ENCODE measurements around the gene PARD3. TPM values are rescaled to one million over a fixed set of nuclear protein-coding genes. Genes with fewer than 3 reads are reported as not detected.

PARD3 gene
- total RNA-seq, 1 experiment from 2014 or later, result 51.8 TPM

- H3K27me3 Mint-ChIP-seq (ENCODE audit: low read depth), result no peaks in the 10 kb centered on the region
- DNase-seq (ENCODE audit: low spot score) (no peak), ATAC-seq (no peak)
- H3K4me3 Mint-ChIP-seq, result no peak overlapping the region
- H3K9me3 Mint-ChIP-seq, result no peaks in the 10 kb centered on the region
- ChIA-PET POLR2A (no interaction called here), CTCF (interaction anchor here (0.5 to 1.7 kb wide), 10 partner anchors 11 to 317 kb away, joined by 3 to 13 read pairs (median 3); no protein-coding TSS in a partner anchor)
- H3K4me1 Mint-ChIP-seq, result peaks cover 41% of the 10 kb centered on the region
- H3K36me3 Mint-ChIP-seq, result no peaks in the 10 kb centered on the region
- no peak overlapping the region for H3K27ac Mint-ChIP-seq
- TF ChIP-seq ZNF121 (CRISPR knock-in tag; IDR thresholded peaks at IDR 0.05) (peak; percentile 66; the same call in 1 of the 2 replicates), ZNF317 (CRISPR knock-in tag; IDR thresholded peaks at IDR 0.05; ENCODE audit: borderline replicate concordance, low read depth) (no peak)
Measured at GRCh38 chr10:34677132-34677531, 138.0 kb downstream of the PARD3 start.

GRCh38 chr10:34674176-34674575 is 140.9 kb downstream of the PARD3 start:
- H3K27me3 Mint-ChIP-seq (ENCODE audit: low read depth), result no peaks in the 10 kb centered on the region
- no peak for TF ChIP-seq GTF2I (CRISPR knock-in tag; conservative IDR thresholded peaks at IDR 0.05)
- no peak for TF ChIP-seq FOXJ3 (CRISPR knock-in tag; IDR thresholded peaks at IDR 0.05; ENCODE audit: borderline replicate concordance)
- TF ChIP-seq, protein P1, sequence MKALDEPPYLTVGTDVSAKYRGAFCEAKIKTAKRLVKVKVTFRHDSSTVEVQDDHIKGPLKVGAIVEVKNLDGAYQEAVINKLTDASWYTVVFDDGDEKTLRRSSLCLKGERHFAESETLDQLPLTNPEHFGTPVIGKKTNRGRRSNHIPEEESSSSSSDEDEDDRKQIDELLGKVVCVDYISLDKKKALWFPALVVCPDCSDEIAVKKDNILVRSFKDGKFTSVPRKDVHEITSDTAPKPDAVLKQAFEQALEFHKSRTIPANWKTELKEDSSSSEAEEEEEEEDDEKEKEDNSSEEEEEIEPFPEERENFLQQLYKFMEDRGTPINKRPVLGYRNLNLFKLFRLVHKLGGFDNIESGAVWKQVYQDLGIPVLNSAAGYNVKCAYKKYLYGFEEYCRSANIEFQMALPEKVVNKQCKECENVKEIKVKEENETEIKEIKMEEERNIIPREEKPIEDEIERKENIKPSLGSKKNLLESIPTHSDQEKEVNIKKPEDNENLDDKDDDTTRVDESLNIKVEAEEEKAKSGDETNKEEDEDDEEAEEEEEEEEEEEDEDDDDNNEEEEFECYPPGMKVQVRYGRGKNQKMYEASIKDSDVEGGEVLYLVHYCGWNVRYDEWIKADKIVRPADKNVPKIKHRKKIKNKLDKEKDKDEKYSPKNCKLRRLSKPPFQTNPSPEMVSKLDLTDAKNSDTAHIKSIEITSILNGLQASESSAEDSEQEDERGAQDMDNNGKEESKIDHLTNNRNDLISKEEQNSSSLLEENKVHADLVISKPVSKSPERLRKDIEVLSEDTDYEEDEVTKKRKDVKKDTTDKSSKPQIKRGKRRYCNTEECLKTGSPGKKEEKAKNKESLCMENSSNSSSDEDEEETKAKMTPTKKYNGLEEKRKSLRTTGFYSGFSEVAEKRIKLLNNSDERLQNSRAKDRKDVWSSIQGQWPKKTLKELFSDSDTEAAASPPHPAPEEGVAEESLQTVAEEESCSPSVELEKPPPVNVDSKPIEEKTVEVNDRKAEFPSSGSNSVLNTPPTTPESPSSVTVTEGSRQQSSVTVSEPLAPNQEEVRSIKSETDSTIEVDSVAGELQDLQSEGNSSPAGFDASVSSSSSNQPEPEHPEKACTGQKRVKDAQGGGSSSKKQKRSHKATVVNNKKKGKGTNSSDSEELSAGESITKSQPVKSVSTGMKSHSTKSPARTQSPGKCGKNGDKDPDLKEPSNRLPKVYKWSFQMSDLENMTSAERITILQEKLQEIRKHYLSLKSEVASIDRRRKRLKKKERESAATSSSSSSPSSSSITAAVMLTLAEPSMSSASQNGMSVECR (CRISPR knock-in tag; IDR thresholded peaks at IDR 0.05; ENCODE audit: borderline replicate concordance), result no peak
- no peak for TF ChIP-seq CBFB (CRISPR knock-in tag; IDR thresholded peaks at IDR 0.05; ENCODE audit: low read depth)
- TF ChIP-seq PRRX2 (CRISPR knock-in tag; IDR thresholded peaks at IDR 0.05), result no peak
- no peak for TF ChIP-seq ZNF416 (CRISPR knock-in tag; IDR thresholded peaks at IDR 0.05)
- no peak for TF ChIP-seq ETV6 (CRISPR knock-in tag; IDR thresholded peaks at IDR 0.05)
- no peak for TF ChIP-seq CDX4 (CRISPR knock-in tag; IDR thresholded peaks at IDR 0.05; ENCODE audit: borderline replicate concordance)
- TF ChIP-seq AR (CRISPR knock-in tag; IDR thresholded peaks at IDR 0.05), result no peak
- TF ChIP-seq, protein P2, sequence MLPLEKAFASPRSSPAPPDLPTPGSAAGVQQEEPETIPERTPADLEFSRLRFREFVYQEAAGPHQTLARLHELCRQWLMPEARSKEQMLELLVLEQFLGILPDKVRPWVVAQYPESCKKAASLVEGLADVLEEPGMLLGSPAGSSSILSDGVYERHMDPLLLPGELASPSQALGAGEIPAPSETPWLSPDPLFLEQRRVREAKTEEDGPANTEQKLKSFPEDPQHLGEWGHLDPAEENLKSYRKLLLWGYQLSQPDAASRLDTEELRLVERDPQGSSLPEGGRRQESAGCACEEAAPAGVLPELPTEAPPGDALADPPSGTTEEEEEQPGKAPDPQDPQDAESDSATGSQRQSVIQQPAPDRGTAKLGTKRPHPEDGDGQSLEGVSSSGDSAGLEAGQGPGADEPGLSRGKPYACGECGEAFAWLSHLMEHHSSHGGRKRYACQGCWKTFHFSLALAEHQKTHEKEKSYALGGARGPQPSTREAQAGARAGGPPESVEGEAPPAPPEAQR (CRISPR knock-in tag; IDR thresholded peaks at IDR 0.05), result no peak
- TF ChIP-seq ESRRA (CRISPR knock-in tag; IDR thresholded peaks at IDR 0.05; ENCODE audit: borderline replicate concordance), result no peak
- no peak for TF ChIP-seq SMAD4 (CRISPR knock-in tag; IDR thresholded peaks at IDR 0.05)
- H3K9me3 Mint-ChIP-seq, result no peaks in the 10 kb centered on the region
- H3K27ac Mint-ChIP-seq, result no peak overlapping the region
- ChIA-PET POLR2A (no interaction called here), CTCF (interaction anchor here (0.5 to 1.8 kb wide), 8 partner anchors 10 to 299 kb away, joined by 3 to 5 read pairs (median 4); no protein-coding TSS in a partner anchor)
- peaks cover 43% of the 10 kb centered on the region for H3K4me1 Mint-ChIP-seq
- H3K36me3 Mint-ChIP-seq, result no peaks in the 10 kb centered on the region
- DNase-seq (ENCODE audit: low spot score), result no peak
- no peak for ATAC-seq
- H3K4me3 Mint-ChIP-seq, result no peak overlapping the region
